H1 (cell line): ENCODE measurements around the gene PLCB4. TPM values are rescaled to one million over a fixed set of nuclear protein-coding genes. Genes with fewer than 3 reads are reported as not detected.

Source experiments
- CTCF ChIA-PET: fragments of 300-600 bp; sonication (Branson Sonifier 250); formaldehyde crosslinking; loops from one replicate; lab custom pipeline; 2021; ENCODE audit not compliant: partially characterized antibody; lab: Charles Lee
- POLR2A ChIA-PET: fragments of 300-600 bp; sonication (Branson Sonifier 250); formaldehyde crosslinking; loops from one replicate; lab custom pipeline; 2021; ENCODE audit warnings: inconsistent platforms; ENCODE audit not compliant: partially characterized antibody; lab: Charles Lee
- DNase-seq, 2 experiments: peaks; one replicate each; pipeline versions ENCODE4 v3.0.0 to v3.0.0-alpha.2; 2010 to 2022; ENCODE audit warnings: low spot score in 2 of 2, low read depth in 1 of 2, mixed read lengths in 1 of 2
- FAIRE-seq: peaks from 2 replicates; lab custom pipeline; 2011; peaks lifted over from hg19 to GRCh38; lab: Jason Lieb, UNC
- H2AFZ ChIP-seq: 2 replicates; pipeline ENCODE4 v1.8.1; 2012; ENCODE audit warnings: low read length, inconsistent platforms
- H2AK5ac ChIP-seq: 2 replicates; pipeline ENCODE4 v1.6.1; 2013; ENCODE audit warnings: low read depth, low read length
- H2BK120ac ChIP-seq: replicated peaks from 2 replicates; pipeline ENCODE3; 2013; ENCODE audit warnings: low read depth, low read length, inconsistent platforms
- H2BK12ac ChIP-seq: 2 replicates; pipeline ENCODE4 v1.6.1; 2013; ENCODE audit warnings: low read depth, low read length
- H2BK15ac ChIP-seq: 2 replicates; pipeline ENCODE4 v1.6.1; 2013; ENCODE audit warnings: low read length
- H2BK20ac ChIP-seq: 2 replicates; pipeline ENCODE4 v1.6.1; 2013; ENCODE audit warnings: low read length
- H2BK5ac ChIP-seq: 2 replicates; pipeline ENCODE4 v1.6.1; 2013; ENCODE audit warnings: low read depth, low read length
- H3K14ac ChIP-seq: 2 replicates; pipeline ENCODE4 v1.6.1; 2013; ENCODE audit warnings: inconsistent platforms; ENCODE audit not compliant: insufficient read length
- H3K18ac ChIP-seq: 2 replicates; pipeline ENCODE4 v1.6.1; 2013; ENCODE audit warnings: low read length; ENCODE audit errors: extremely low read depth
- H3K23ac ChIP-seq: 2 replicates; pipeline ENCODE4 v1.6.1; 2013; ENCODE audit warnings: inconsistent platforms; ENCODE audit not compliant: insufficient read length
- H3K23me2 ChIP-seq: 2 replicates; pipeline ENCODE4 v1.6.1; 2013; ENCODE audit warnings: low read depth, low read length
- H3K27ac ChIP-seq: 2 replicates; pipeline ENCODE4 v1.6.1; 2011; ENCODE audit warnings: low read depth, low read length, inconsistent platforms
- H3K27me3 ChIP-seq, 4 experiments: replicated peaks in 1 of 4; 1 replicate in 1 of 4; 2 replicates in 3 of 4; pipeline versions ENCODE4 v1.6.1 to v1.8.1; 2011 to 2013; ENCODE audit warnings: low read length in 3 of 4, mild to moderate bottlenecking in 3 of 4, inconsistent platforms in 2 of 4, mixed read lengths in 2 of 4, moderate library complexity in 1 of 4; ENCODE audit not compliant: control insufficient read depth in 3 of 4, insufficient read depth in 3 of 4; ENCODE audit errors: extremely low read depth in 1 of 4
- H3K36me3 ChIP-seq, 4 experiments: 2 replicates each; pipeline versions ENCODE4 v1.6.1 to v1.8.1; 2011 to 2013; ENCODE audit warnings: mild to moderate bottlenecking in 4 of 4, low read length in 3 of 4, moderate library complexity in 2 of 4, control low read depth in 1 of 4, inconsistent platforms in 1 of 4; ENCODE audit not compliant: insufficient read depth in 4 of 4, control insufficient read depth in 2 of 4
- H3K4ac ChIP-seq: replicated peaks from 2 replicates; pipeline ENCODE3; 2013; ENCODE audit warnings: low read length, low read depth, mixed read lengths, inconsistent platforms; ENCODE audit not compliant: insufficient read length
- H3K4me1 ChIP-seq, 4 experiments: replicated peaks in 1 of 4; 1 replicate in 1 of 4; 2 replicates in 3 of 4; pipeline versions ENCODE4 v1.6.1 to v1.8.1; 2011 to 2013; ENCODE audit warnings: low read length in 3 of 4, inconsistent platforms in 2 of 4, mixed read lengths in 1 of 4; ENCODE audit not compliant: insufficient read depth in 4 of 4, control insufficient read depth in 3 of 4
- H3K4me2 ChIP-seq, 2 experiments: 2 replicates each; pipeline versions ENCODE4 v1.6.1 to v1.8.1; 2011 to 2013; ENCODE audit warnings: low read depth in 2 of 2, low read length in 2 of 2, control low read depth in 1 of 2, inconsistent platforms in 1 of 2, mild to moderate bottlenecking in 1 of 2; ENCODE audit not compliant: insufficient read depth in 1 of 2
- H3K4me3 ChIP-seq, 4 experiments: fragments of 200-600, 300-600 bp in 1 of 4; sonication (generic), shearing (Covaris generic), sonication (Bioruptor Twin) in 1 of 4; 2 replicates each; pipeline versions ENCODE4 v1.5.1 to v1.8.1; 2011 to 2016; ENCODE audit warnings: low read length in 4 of 4, low read depth in 3 of 4, control low read depth in 2 of 4, inconsistent platforms in 2 of 4, mild to moderate bottlenecking in 2 of 4, mixed read lengths in 1 of 4, moderate library complexity in 1 of 4; ENCODE audit not compliant: insufficient read depth in 2 of 4; ENCODE audit errors: extremely low read depth in 1 of 4
- H3K56ac ChIP-seq: replicated peaks from 2 replicates; pipeline ENCODE3; 2013; ENCODE audit warnings: low read depth, mild to moderate bottlenecking, mixed read lengths, low read length, inconsistent platforms; ENCODE audit not compliant: insufficient read length
- H3K79me1 ChIP-seq: 2 replicates; pipeline ENCODE4 v1.6.1; 2013; ENCODE audit warnings: low read depth, low read length, control low read depth
- H3K79me2 ChIP-seq, 2 experiments: 2 replicates each; pipeline versions ENCODE4 v1.6.1 to v1.8.1; 2012 to 2013; ENCODE audit warnings: low read length in 2 of 2, mild to moderate bottlenecking in 2 of 2, inconsistent platforms in 1 of 2; ENCODE audit not compliant: insufficient read depth in 2 of 2, control insufficient read depth in 1 of 2
- H3K9ac ChIP-seq, 4 experiments: replicated peaks in 1 of 4; 1 replicate in 1 of 4; 2 replicates in 3 of 4; pipeline versions ENCODE4 v1.6.1 to v1.8.1; 2011 to 2013; ENCODE audit warnings: low read depth in 3 of 4, low read length in 3 of 4, control low read depth in 2 of 4, mild to moderate bottlenecking in 2 of 4, moderate library complexity in 2 of 4, inconsistent platforms in 1 of 4; ENCODE audit errors: extremely low read depth in 1 of 4
- H3K9me3 ChIP-seq, 2 experiments: 2 replicates each; pipeline versions ENCODE4 v1.6.1 to v1.8.1; 2012 to 2013; ENCODE audit warnings: mild to moderate bottlenecking in 2 of 2, moderate library complexity in 2 of 2, control low read depth in 1 of 2, inconsistent platforms in 1 of 2, low read depth in 1 of 2, low read length in 1 of 2, mixed read lengths in 1 of 2; ENCODE audit not compliant: insufficient read depth in 2 of 2
- H4K20me1 ChIP-seq, 2 experiments: replicated peaks in 1 of 2; 2 replicates each; pipeline versions ENCODE3 to v1.8.1; 2011 to 2013; ENCODE audit warnings: inconsistent platforms in 2 of 2, low read length in 2 of 2, mild to moderate bottlenecking in 1 of 2; ENCODE audit not compliant: insufficient read depth in 2 of 2, control insufficient read depth in 1 of 2
- H4K5ac ChIP-seq: 2 replicates; pipeline ENCODE4 v1.6.1; 2013; ENCODE audit warnings: low read length, low read depth, mixed read lengths, inconsistent platforms; ENCODE audit not compliant: insufficient read length
- H4K8ac ChIP-seq: 2 replicates; pipeline ENCODE4 v1.8.0; 2013; ENCODE audit warnings: mild to moderate bottlenecking, moderate library complexity, low read length, inconsistent platforms; ENCODE audit not compliant: insufficient read depth; ENCODE audit errors: extremely low read depth
- H4K91ac ChIP-seq: replicated peaks from 2 replicates; pipeline ENCODE3; 2013; ENCODE audit warnings: low read length, mixed read lengths, inconsistent platforms; ENCODE audit not compliant: insufficient read length
- BCL11A ChIP-seq, 2 experiments: IDR thresholded peaks; one replicate each; pipeline ENCODE4 v1.6.1; 2011; ENCODE audit warnings: low read depth in 2 of 2, low read length in 2 of 2, mild to moderate bottlenecking in 2 of 2
- CHD2 ChIP-seq: IDR thresholded peaks from 2 replicates; pipeline ENCODE4 v1.6.1; 2012; ENCODE audit warnings: low read length, improper control_type of control experiment
- KDM4A ChIP-seq: IDR thresholded peaks from one replicate; pipeline ENCODE4 v1.7.1; 2012; ENCODE audit warnings: low read depth, mild to moderate bottlenecking, moderate library complexity, low read length, inconsistent platforms; ENCODE audit not compliant: severe bottlenecking
- KDM5A ChIP-seq: fragments of 200-600 bp; IDR thresholded peaks from 2 replicates; pipeline ENCODE4 v1.7.1; 2012; ENCODE audit warnings: mild to moderate bottlenecking, low read length, inconsistent platforms, mixed read lengths
- NANOG ChIP-seq: IDR thresholded peaks from 2 replicates; pipeline ENCODE4 v1.6.1; 2011; ENCODE audit warnings: low read length, low read depth, mild to moderate bottlenecking, inconsistent platforms; ENCODE audit not compliant: insufficient read depth, poor library complexity, severe bottlenecking
- SP4 ChIP-seq: IDR thresholded peaks from 2 replicates; pipeline ENCODE4 v1.6.1; 2012; ENCODE audit warnings: low read length, inconsistent platforms
- SRF ChIP-seq: IDR thresholded peaks from 2 replicates; pipeline ENCODE4 v1.6.1; 2011; ENCODE audit warnings: mild to moderate bottlenecking, low read depth, low read length, moderate library complexity
- TAF7 ChIP-seq: optimal IDR thresholded peaks from 2 replicates; pipeline ENCODE3; 2011; ENCODE audit warnings: low read depth, mild to moderate bottlenecking, inconsistent platforms, low read length, moderate library complexity, borderline replicate concordance
- WGBS, 2 experiments: shearing (Covaris generic) in 1 of 2; methylation state at CpG; one replicate each; pipeline versions ENCODE4 v1.1.6 to v1.1.7; 2013 to 2015; ENCODE audit warnings: low lambda C conversion rate in 2 of 2, mixed read lengths in 2 of 2, inconsistent platforms in 1 of 2, low coverage in 1 of 2, missing lambda C conversion rate in 1 of 2; ENCODE audit not compliant: insufficient replicate concordance in 2 of 2, insufficient coverage in 1 of 2, insufficient read length in 1 of 2; ENCODE audit errors: extremely low coverage in 1 of 2, missing lambda C conversion rate in 1 of 2; 5-methylcytosine and 5-hydroxymethylcytosine counted together
- polyA plus RNA-seq, 7 experiments: library from polyadenylated mRNA; depleted of rRNA in 3 of 7; stranded (reverse) in 5 of 7; unstranded in 2 of 7; fragments of >200 nt in 5 of 7; fragments of 200-250 nt in 2 of 7; gene quantifications; 1 replicate in 5 of 7; 2 replicates in 1 of 7; 4 replicates in 1 of 7; pipeline versions ENCODE4 v1.2.1 to v1.2.3, GENCODE V29; 2011 to 2013; ENCODE audit warnings: missing spikeins in 2 of 7, mixed read lengths in 2 of 7
- total RNA-seq: library from RNA; stranded (reverse); fragmentation: NEBNext Ultra II Directional; extraction: Animal tissue kit (Norgen Biotek cat#: 25700); gene quantifications from 2 replicates; pipeline ENCODE4 v1.2.1, GENCODE V29; 2021
- TF ChIP-seq, protein P1 (sequence below), 3 experiments: IDR thresholded peaks; 1 replicate in 2 of 3; 2 replicates in 1 of 3; pipeline versions ENCODE4 v1.5.1 to v1.6.1; 2011; ENCODE audit warnings: low read length in 3 of 3, mild to moderate bottlenecking in 3 of 3, inconsistent platforms in 2 of 3, low read depth in 1 of 3, moderate library complexity in 1 of 3; ENCODE audit not compliant: insufficient read depth in 1 of 3; ENCODE audit errors: control extremely low read depth in 1 of 3
- TF ChIP-seq, protein P2 (sequence below): IDR thresholded peaks from 2 replicates; pipeline ENCODE4 v1.6.1; 2012; ENCODE audit warnings: inconsistent platforms

Gene PLCB4
- total and polyA plus RNA-seq, 2 of the 8 experiments (the other 6 are each of a cell fraction or from before 2014, with no cell fraction given) = 3.2 to 14.1 TPM

DNA sequence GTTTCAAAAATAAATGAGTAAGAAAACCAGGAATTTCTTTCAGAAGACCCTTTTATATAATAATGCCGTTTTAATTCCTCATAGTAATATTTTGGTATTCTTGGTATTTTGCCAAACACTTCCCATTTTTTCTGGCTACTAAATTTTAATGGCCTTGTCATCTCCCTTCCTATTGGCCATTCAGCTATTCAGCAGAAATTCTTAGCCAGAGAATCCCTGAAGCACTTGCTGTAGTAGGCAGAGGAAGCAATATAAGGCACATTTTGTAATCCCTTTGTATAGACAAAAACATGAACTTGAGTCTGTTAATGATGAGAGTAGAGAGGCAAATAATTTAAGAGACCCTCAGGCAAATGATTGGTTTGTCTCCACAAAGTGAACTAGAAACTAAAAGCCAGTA lies 327.1 kb downstream of the PLCB4 start:
- Histone ChIP-seq H2BK15ac (no peak overlapping the region), H4K8ac (no peak overlapping the region), H3K27me3 (no peaks in the 10 kb centered on the region), H2AK5ac (no peak overlapping the region), H2AFZ (no peak overlapping the region), H3K4me3 (no peak overlapping the region), H3K4ac (no peak overlapping the region), H3K27ac (no peak overlapping the region), H3K23me2 (no peaks in the 10 kb centered on the region), H2BK12ac (no peak overlapping the region), H3K14ac (no peak overlapping the region), H3K4me1 (peaks cover 0 to 5% (median 1%) of the 10 kb centered on the region in 4 experiments; a peak in 5 of 7 replicates), H2BK120ac (no peak overlapping the region), H3K36me3 (no peaks in the 10 kb centered on the region), H3K9ac (no peak overlapping the region), H4K91ac (no peak overlapping the region), H4K5ac (no peak overlapping the region), H3K56ac (no peak overlapping the region), H3K79me1 (no peaks in the 10 kb centered on the region), H3K4me2 (no peak overlapping the region), H3K79me2 (no peaks in the 10 kb centered on the region), H2BK5ac (no peak overlapping the region), H3K9me3 (no peaks in the 10 kb centered on the region), H3K18ac (no peak overlapping the region), H2BK20ac (no peak overlapping the region), H4K20me1 (no peaks in the 10 kb centered on the region), H3K23ac (no peak overlapping the region)
- DNase-seq (no peak), FAIRE-seq (no peak)
- CTCF ChIA-PET = interaction anchor here (0.9 to 1.6 kb wide), 4 partner anchors 12 to 542 kb away, joined by 3 to 7 read pairs (median 4); no protein-coding TSS in a partner anchor
- POLR2A ChIA-PET = no interaction called here
- 79% methylated on average over 1 of the region's 1 CpG; no CpG with 5 or more reads in 1 of the 2 experiments for WGBS, 2 experiments
- TF ChIP-seq BCL11A (IDR thresholded peaks at IDR 0.05; ENCODE audit: low read depth in 2 of 2, low read length in 2 of 2) (no peak), SRF (no peak), NANOG (no peak), SP4 (no peak), CHD2 (no peak), TAF7 (no peak), KDM4A (no peak), KDM5A (no peak)
- TF ChIP-seq, protein P1, sequence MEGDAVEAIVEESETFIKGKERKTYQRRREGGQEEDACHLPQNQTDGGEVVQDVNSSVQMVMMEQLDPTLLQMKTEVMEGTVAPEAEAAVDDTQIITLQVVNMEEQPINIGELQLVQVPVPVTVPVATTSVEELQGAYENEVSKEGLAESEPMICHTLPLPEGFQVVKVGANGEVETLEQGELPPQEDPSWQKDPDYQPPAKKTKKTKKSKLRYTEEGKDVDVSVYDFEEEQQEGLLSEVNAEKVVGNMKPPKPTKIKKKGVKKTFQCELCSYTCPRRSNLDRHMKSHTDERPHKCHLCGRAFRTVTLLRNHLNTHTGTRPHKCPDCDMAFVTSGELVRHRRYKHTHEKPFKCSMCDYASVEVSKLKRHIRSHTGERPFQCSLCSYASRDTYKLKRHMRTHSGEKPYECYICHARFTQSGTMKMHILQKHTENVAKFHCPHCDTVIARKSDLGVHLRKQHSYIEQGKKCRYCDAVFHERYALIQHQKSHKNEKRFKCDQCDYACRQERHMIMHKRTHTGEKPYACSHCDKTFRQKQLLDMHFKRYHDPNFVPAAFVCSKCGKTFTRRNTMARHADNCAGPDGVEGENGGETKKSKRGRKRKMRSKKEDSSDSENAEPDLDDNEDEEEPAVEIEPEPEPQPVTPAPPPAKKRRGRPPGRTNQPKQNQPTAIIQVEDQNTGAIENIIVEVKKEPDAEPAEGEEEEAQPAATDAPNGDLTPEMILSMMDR (IDR thresholded peaks at IDR 0.05; ENCODE audit: control extremely low read depth in 1 of 3, insufficient read depth in 1 of 3, low read depth in 1 of 3, low read length in 3 of 3) = no peak
- TF ChIP-seq, protein P2, sequence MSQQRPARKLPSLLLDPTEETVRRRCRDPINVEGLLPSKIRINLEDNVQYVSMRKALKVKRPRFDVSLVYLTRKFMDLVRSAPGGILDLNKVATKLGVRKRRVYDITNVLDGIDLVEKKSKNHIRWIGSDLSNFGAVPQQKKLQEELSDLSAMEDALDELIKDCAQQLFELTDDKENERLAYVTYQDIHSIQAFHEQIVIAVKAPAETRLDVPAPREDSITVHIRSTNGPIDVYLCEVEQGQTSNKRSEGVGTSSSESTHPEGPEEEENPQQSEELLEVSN = no peak
